Stimulated activated naive CD4-positive, alpha-beta T cell (primary cell): ENCODE measurements around the gene HAUS6.
"Not testable (repeated sequence)": the region's sequence is repeated elsewhere in the genome, so short reads cannot be mapped to it uniquely, and the experiment has no call there.

Experiments used
- DNase-seq, 6 experiments: peaks; one replicate each; lab custom pipeline; 2025; lab: John Stamatoyannopoulos, UW

HAUS6 gene, protein sequence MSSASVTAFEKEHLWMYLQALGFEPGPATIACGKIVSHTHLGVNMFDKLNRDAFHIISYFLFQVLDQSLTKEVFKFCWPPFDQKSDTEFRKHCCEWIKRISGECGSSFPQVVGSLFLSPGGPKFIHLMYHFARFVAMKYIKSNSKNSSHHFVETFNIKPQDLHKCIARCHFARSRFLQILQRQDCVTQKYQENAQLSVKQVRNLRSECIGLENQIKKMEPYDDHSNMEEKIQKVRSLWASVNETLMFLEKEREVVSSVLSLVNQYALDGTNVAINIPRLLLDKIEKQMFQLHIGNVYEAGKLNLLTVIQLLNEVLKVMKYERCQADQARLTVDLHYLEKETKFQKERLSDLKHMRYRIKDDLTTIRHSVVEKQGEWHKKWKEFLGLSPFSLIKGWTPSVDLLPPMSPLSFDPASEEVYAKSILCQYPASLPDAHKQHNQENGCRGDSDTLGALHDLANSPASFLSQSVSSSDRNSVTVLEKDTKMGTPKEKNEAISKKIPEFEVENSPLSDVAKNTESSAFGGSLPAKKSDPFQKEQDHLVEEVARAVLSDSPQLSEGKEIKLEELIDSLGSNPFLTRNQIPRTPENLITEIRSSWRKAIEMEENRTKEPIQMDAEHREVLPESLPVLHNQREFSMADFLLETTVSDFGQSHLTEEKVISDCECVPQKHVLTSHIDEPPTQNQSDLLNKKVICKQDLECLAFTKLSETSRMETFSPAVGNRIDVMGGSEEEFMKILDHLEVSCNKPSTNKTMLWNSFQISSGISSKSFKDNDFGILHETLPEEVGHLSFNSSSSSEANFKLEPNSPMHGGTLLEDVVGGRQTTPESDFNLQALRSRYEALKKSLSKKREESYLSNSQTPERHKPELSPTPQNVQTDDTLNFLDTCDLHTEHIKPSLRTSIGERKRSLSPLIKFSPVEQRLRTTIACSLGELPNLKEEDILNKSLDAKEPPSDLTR

GRCh38 chr9:19102631-19103345 is at the start of gene HAUS6:
HAUS6 (minus strand) TSS chr9:19102904; CDS start chr9:19102651, 253 bp downstream.
- DNase-seq = peak; percentile 85 to 96 (median 92)

DNA sequence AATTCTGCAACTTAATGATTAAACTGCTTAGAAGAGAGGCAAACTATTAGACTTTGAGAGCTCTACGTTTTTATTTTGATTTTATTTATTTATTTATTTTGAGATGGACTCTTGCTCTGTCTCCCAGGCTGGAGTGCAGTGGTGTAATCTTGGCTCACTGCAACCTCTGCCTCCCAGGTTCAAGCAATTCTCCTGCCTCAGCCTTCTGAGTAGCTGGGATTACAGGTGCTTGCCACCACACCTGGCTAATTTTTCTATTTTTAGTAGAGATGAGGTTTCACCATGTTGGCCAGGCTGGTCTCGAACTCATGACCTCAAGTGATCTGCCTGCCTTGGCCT is 49.4 kb upstream of the HAUS6 start:
- not testable (repeated sequence) for DNase-seq

DNA sequence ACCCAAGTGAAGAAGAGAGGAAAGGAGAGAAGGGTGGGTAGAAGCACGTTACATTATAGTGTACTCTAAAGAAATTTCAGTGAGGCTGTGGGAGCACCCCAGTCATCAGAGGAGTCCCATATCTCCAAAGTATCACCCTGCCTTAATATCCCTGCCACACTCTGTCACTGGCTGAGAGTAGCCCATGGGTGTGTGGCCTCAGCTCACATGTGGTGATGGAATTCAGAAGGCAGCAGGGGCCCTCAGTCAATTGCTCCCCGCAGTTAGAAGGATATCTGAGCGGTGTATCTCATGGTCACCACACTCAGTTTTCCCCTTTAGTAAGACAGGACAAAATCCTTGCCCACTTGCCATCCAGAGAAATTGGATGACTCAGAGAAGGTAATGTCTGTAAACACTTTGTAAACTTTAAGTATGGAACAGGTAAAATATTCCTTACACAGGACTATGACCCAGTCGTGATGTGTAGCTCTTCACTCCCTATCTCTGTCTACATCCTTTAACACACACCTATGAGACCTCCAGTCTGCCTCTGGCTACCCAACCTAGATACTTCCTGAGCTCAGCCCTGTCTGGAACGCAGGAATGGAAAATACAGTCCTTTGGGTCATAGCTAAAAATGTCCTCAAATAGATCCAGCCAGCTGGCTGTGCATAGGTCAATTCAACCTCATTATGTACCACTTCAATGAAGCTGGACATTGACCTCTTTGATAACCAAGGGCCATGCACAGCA is 48.9 kb upstream of the HAUS6 start:
- DNase-seq = no peak

GRCh38 chr9:19149230-19149629 is 46.5 kb upstream of the HAUS6 start:
- DNase-seq = no peak

DNA sequence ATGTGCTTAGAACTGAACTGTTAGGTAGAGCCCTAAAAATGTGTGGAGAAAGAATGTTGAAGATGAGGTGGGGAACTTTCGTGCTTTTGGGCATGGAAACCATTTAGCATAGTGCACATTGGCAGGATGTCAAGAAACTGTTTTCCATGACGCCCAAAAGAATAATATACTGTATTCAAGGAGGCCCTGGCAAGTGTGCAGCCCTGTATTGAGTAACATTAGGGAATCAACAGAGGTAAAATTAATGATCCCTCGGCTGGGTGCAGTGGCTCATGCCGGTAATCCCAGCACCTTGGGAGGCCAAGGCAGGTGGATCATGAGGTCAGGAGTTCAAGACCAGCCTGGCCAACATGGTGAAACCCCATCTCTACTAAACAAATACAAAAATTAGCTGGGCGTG is 45.5 kb upstream of the HAUS6 start:
- DNase-seq = no peak

GRCh38 chr9:19146441-19147024 is 43.8 kb upstream of the HAUS6 start:
- DNase-seq = no peak

DNA sequence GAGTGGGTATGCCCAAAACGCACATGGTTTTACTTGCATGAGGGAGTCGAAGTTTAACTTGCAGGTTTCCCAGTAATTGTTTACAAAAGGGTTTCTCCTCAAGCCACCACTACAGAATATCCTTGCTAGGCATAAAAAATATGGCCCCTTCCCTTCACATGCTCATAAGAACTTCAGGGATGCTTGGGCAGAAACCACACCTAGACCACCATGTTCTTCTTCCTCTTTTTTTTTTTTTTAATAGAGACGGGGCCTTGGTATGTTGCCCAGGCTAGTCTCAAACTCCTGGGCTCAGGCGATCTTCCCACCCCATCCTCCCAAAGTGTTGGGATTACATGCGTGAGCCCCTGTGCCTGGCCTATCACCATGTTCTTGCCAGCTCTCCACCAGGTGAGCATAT is 43.2 kb upstream of the HAUS6 start:
- no peak for DNase-seq

DNA sequence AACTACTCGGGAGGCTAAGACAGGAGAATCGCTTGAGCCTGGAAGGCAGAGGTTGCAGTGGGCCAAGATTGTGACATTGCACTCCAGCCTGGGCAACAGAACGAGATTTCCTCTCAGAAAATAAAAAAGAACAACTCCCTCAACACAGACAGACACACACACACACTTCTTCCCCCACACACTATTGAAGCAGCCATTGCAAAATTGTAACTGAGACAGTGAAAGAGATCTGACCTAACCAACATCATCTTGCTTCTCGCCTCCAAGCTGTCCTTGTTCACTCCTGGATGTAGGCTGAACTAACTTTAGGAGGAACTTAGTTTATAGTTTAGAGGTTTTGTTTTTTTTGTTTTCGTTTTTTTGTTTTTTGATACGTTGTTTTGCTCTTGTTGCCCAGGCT is 37.6 kb upstream of the HAUS6 start:
- no peak for DNase-seq

DNA sequence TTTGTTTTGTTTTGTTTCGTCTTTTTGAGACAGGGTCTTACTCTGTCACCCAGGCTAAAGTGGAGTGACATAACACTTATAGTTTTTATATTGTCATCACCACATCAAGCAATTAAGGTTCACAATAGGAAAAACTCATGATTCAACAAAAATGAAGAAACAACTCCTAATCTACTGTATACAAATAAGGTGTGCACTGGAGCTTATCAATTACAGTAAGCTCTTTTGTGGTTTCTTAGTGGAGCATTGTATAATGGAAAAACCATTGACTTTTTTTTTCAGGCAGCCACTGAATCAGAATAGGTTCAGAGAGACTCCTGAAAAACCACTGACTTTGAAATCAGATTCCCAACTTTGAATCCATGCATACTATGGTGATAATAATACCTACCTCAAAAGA is 35.4 kb upstream of the HAUS6 start:
- no peak for DNase-seq

- DNase-seq = no peak
Observed at GRCh38 chr9:19137282-19137681, 34.6 kb upstream of the HAUS6 start.

GRCh38 chr9:19136129-19136528 is 33.4 kb upstream of the HAUS6 start:
- DNase-seq = no peak

GRCh38 chr9:19133549-19134345 is 31.0 kb upstream of the HAUS6 start:
- DNase-seq = no peak

GRCh38 chr9:19130436-19130835 is 27.7 kb upstream of the HAUS6 start:
- DNase-seq = no peak

DNA sequence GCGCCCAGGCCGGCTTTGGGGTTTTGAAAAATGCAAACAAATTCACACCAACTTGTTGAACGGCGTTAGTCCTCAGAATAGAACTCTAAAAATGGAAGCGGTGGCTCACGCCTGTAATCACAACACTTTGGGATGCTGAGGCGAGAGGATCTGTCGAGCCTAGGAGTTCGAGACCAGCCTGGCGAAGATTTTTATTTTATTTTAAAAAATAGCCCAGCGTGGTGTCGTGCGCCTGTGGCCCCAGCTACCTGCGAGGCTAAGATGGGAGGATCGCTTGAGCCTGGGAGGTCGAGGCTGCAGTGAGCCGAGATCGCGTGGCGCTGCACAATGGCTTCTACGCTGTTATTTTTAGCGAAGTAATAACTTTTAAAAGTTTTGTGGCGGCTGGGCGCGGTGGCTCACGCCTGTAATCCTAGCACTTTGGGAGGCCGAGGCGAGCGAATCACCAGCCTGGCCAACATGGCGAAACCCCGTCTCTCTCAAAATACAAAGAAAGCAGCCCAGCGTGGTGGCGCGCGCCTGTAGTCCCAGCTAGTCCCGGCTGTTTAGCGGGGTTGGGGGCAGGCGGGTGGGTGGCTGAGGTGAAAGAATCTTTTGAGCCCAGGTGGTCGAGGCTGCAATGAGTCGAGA is 25.3 kb upstream of the HAUS6 start:
- peak in 4 of 6 experiments; percentile 14 to 74 (median 50) for DNase-seq

DNA sequence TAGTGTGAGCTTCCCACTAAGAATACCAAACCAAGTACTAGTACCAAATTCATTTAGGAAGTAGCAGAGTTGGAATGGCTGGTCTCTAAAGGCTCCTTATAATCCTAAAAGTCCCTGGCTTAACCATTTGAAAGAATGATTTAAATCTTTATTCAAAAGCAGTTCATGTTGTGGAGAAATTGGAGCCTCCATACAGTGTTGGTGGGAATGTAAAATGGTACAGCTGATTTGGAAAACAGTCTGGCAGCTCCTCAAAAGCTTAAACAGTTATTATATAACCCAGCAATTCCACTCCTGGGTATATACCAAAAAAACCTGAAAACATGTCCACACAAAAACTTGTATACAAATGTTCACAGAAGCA is 21.7 kb upstream of the HAUS6 start:
- DNase-seq = no peak

GRCh38 chr9:19122490-19123042 is 19.9 kb upstream of the HAUS6 start:
- no peak for DNase-seq

- no peak for DNase-seq
Observed at GRCh38 chr9:19120877-19121276, 18.2 kb upstream of the HAUS6 start.

DNA sequence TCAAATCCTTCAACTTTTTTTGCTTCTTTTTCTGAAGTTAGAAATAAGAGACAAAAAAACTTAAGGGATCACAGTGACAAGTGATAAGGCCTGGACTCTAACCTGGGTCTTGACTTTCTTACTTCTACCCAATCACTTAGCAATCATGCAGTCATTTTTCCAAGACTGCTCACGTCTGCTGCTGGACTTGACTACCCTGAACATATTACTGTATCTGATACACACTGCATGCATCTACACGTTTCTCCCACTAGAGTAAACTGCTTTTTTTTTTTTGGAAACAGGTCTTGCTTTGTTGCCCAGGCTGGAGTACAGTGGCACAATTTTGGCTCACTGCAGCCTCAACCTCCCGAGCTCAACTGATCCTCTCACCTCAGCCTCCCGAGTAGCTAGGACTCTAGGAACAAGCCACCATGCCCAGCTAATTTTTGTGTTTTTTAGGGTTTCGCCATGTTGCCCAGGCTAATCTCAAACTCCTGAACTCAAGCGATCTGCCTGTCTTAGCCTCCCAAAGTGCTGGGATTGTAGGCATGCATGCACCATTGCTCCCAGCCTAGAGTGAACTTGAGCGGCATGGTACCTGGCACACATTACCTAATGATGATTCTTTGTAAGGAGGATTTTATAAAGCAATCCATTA is 17.2 kb upstream of the HAUS6 start:
- no peak for DNase-seq

DNA sequence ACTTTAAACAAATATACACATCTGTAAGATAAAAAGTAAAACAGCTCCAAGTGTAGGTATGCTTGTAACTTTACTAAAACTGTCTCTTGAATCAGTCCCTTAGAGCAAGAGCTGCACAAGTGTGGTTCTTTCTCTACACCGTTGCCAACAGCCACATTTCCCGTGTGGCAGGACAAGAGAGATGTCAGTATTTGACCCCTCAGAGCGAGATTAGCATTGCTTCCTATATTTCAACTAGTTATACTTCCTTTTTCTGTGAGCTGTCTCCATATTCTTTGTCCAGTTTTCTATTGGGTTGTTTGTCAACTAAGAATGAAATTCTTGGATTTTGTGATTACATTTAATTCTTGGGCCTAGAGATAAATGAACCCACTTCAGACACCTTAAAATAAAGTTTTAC is 16.5 kb upstream of the HAUS6 start:
- DNase-seq = no peak
